Limb (tissue), 2 donors: Measurements from ENCODE around the gene SPRR4.
"Not testable (repeated sequence)": the region's sequence is repeated elsewhere in the genome, so short reads cannot be mapped to it uniquely, and the experiment has no call there.

Experiments
- DNase-seq, 2 donors: peaks; one replicate each; pipeline ENCODE4 v3.0.0-alpha.2; 2016; ENCODE audit errors: extremely low spot score in 2 of 2

SPRR4 gene

DNA sequence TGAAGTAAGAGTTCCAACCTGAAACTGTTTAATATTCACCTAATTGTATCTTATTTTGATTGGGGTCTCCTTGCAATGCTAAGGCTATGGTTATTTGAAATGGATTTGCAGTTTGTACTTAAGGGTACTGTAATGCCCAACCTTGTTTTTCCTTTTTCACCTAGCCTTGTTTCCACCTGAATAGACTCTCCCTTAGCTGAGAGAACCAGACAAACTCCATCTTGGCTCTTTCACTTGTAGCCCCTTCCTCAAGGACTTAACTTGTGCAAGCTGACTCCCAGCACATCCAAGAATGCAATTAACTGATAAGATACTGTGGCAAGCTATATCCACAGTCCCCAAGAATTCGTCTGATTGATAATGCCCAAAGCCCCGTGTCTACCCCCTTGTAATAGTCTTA lies 51.4 kb downstream of the SPRR4 start:
- DNase-seq = not testable (repeated sequence)
